GM06990 (cell line): ENCODE results near the gene MANEAL.

Source experiments
- DNase-seq: peaks from one replicate; pipeline ENCODE4 v3.0.0-alpha.2; 2011; ENCODE audit not compliant: insufficient read length; ENCODE audit errors: extremely low read depth
- H3K27me3 ChIP-seq: replicated peaks from 2 replicates; pipeline ENCODE4 v1.6.0; 2011; ENCODE audit warnings: low read length; ENCODE audit not compliant: control insufficient read depth, insufficient read depth
- H3K36me3 ChIP-seq: 2 replicates; pipeline ENCODE4 v1.5.1; 2011; ENCODE audit warnings: low read length; ENCODE audit not compliant: control insufficient read depth, insufficient read depth
- H3K4me3 ChIP-seq: replicated peaks from 2 replicates; pipeline ENCODE4 v1.5.1; 2011; ENCODE audit warnings: low read depth, mild to moderate bottlenecking, control low read depth, low read length
- CTCF ChIP-seq: IDR thresholded peaks from 2 replicates; pipeline ENCODE4 v1.5.1; 2011; ENCODE audit warnings: low read length, control low read depth, mild to moderate bottlenecking, inconsistent platforms; ENCODE audit not compliant: insufficient read depth, poor library complexity, severe bottlenecking

The MANEAL gene

GRCh38 chr1:37762516-37762915 is 31.1 kb upstream of the MANEAL start:
- no peak for TF ChIP-seq CTCF
- no peak for DNase-seq
- Histone ChIP-seq H3K27me3 (peaks cover 8% of the 10 kb centered on the region), H3K4me3 (no peak overlapping the region), H3K36me3 (no peaks in the 10 kb centered on the region)

- H3K4me3 ChIP-seq: no peak overlapping the region
- TF ChIP-seq CTCF: no peak
- no peaks in the 10 kb centered on the region for H3K36me3 ChIP-seq
- H3K27me3 ChIP-seq: peaks cover 8% of the 10 kb centered on the region
- DNase-seq: no peak
Measured at GRCh38 chr1:37763791-37764413, 29.7 kb upstream of the MANEAL start.

GRCh38 chr1:37764414-37764825 is 29.2 kb upstream of the MANEAL start:
- no peak for DNase-seq
- H3K36me3 ChIP-seq: no peaks in the 10 kb centered on the region
- no peak overlapping the region for H3K4me3 ChIP-seq
- H3K27me3 ChIP-seq: peaks cover 8% of the 10 kb centered on the region
- TF ChIP-seq CTCF: no peak

DNA sequence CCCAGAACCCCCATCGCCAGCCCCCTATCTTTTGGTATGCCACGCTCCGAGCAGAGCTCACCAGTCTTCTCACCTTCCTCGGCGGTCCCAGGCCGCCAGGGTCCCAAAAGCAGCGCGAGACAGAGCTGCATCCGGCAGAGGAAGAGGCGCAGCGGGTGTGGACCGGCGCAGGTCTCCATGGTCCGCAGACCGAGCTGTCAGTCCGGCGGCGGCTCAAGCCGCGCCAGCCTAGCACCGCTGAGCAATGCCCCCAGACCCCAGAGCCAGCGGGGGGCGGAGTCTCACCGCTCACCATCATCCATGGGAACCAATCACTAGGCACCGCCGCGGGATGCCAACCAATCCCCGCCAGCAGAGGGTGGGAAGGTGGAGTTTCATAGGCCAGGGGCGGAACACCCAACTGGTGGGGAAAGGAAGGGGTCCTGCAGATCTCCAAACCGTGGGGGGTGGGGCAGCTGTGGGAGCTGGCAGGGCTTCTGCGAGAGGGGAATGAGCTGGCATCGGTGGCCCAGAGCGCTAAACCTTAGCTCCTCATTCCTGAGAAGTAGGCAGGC is 28.7 kb upstream of the MANEAL start, which contains the start of gene EPHA10:
Gene EPHA10, minus strand, starts transcription at position 233 of the 554 bp plus-strand sequence. Its CDS starts 54 bp downstream, at position 179.
- DNase-seq: no peak
- no peak for TF ChIP-seq CTCF
- H3K36me3 ChIP-seq: no peaks in the 10 kb centered on the region
- peaks cover 8% of the 10 kb centered on the region for H3K27me3 ChIP-seq
- H3K4me3 ChIP-seq: peak within 1 kb of the TSS; percentile 53

GRCh38 chr1:37765916-37766664 is 27.6 kb upstream of the MANEAL start:
- peak overlapping the region; percentile 53 for H3K4me3 ChIP-seq
- peaks cover 8% of the 10 kb centered on the region for H3K27me3 ChIP-seq
- peak; percentile 54 for TF ChIP-seq CTCF
- DNase-seq: no peak
- H3K36me3 ChIP-seq: no peaks in the 10 kb centered on the region
